Left hindlimb (tissue), 1 donor: ENCODE data around the gene DAB2.

Source experiments
- DNase-seq: peaks from one replicate; pipeline ENCODE4 v3.0.0-alpha.2; 2018

Gene DAB2

DNA sequence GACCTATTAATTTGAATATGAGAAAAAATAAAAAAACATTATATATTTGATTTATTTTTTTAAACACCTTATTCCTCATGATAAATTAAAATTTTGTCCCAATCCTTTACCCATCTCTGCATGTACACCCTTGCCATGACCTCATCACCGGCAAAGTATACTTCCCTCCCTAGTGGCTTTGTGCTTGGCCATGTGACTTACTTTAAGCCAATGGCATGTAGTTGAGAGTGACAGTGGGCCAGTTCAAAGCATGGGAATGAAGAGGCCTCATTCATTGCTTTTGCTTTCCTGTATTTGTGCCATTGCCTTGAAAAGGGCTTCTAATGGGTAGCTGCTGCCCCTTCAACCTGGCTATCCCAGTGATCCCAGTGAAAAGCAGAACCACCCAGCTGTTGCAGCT is 91.7 kb downstream of the DAB2 start:
- no peak for DNase-seq

DNA sequence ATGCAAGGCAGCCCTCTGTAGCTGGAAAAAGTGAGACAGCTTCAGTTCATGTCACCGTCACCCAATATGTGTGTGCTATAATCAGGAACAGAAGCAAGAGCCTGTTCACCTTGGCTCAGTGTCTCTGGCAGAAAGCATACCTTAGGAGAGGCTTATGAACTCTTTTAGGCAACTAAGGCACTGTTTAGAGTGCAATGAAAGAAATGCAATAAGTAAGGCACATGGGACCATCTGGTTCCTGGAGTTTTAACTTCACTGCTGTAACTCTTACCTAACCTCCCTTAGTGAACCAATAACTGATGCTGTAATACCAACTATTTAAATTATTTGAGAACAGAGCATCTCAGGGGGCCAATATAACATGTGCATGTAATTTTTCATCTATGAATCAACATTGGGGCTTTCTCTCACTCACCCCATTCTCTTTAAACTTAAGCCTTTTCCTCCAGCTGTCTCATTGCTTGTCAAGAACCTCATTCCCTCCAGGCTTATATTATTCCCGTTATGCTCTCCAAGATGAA is 92.9 kb downstream of the DAB2 start:
- peak; percentile 57 for DNase-seq

DNA sequence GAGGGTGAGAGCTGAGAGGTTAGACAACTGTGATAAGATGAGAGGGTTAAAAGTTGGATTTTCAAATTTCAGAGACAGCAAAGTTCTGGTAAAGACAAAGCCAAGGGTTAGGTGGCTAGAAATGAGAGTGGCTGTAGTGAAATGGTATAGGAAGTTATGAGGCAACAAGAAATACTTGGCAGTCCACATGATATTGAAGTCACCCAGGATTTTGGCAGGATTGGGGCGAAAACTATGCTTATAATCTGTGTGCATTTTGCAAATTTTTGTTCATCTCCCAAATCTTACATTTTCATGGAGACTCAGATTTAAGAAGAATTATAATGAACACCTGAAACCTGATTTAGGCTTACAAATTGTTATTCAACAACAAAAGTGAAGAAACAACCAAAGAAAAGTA is 96.0 kb downstream of the DAB2 start:
- no peak for DNase-seq

DNA sequence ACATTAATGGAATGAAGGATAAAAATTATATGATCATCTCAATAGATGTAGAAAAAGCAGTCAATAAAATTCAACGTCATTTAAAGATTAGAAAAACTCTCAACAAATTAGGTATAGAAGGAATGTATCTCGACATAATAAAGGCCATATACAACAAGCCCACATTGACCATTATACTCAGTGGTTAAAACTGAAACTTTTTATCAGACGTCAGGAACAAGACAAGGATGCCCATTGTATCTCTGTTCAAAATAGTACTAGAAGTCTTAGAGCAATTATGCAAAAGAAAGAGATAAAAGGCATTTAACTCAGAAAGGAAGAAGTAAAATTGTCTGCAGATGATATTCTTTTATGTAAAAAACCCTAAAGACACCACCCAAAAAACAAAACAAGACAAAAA is 101.2 kb downstream of the DAB2 start:
- DNase-seq: no peak
